K562 (cell line): Measurements from ENCODE around the gene RBBP8. TPM values are rescaled to one million over a fixed set of nuclear protein-coding genes. Genes with fewer than 3 reads are reported as not detected.

Source experiments
- MYBL2 ChIP-seq, 2 experiments: fragments of 450-650 bp in 1 of 2; sonication (generic) in 1 of 2; formaldehyde crosslinking in 1 of 2; IDR thresholded peaks; 2 replicates each; pipeline versions ENCODE4 v1.6.1 to v1.8.1; 2017 to 2022; ENCODE audit warnings: borderline replicate concordance in 1 of 2, inconsistent platforms in 1 of 2, low read depth in 1 of 2, mild to moderate bottlenecking in 1 of 2, missing genetic modification reagents in 1 of 2, moderate library complexity in 1 of 2
- POLR2AphosphoS5 ChIP-seq: IDR thresholded peaks from 2 replicates; pipeline ENCODE4 v1.6.1; 2011; ENCODE audit warnings: mild to moderate bottlenecking, low read depth, low read length, moderate library complexity; ENCODE audit not compliant: control insufficient read depth, insufficient read depth
- SUPT5H ChIP-seq: fragments of 450-650 bp; IDR thresholded peaks from 2 replicates; pipeline ENCODE4 v1.6.1; 2016
- TAF7 ChIP-seq: fragments of 450-650 bp; IDR thresholded peaks from 2 replicates; pipeline ENCODE4 v1.6.1; 2016; ENCODE audit warnings: missing genetic modification characterization, missing compliant biosample characterization
- polyA plus RNA-seq, 8 experiments: library from polyadenylated mRNA; depleted of rRNA in 4 of 8; stranded (reverse) in 5 of 8; unstranded in 3 of 8; fragments of >200 nt; fragmentation: Nextera tagmentation in 2 of 8; fragmentation: Illumina TruSeq in 1 of 8; extraction: Ambion mirVana in 2 of 8; extraction: Trizol in 1 of 8; gene quantifications; 2 replicates each; pipeline versions ENCODE4 v1.2.1 to v1.2.3, GENCODE V29; 2011 to 2014; ENCODE audit warnings: inconsistent platforms in 1 of 8, missing spikeins in 1 of 8
- total RNA-seq, 7 experiments: library from RNA; depleted of rRNA in 6 of 7; stranded (reverse); fragments of >200 nt in 6 of 7; fragmentation: Illumina TruSeq in 2 of 7; extraction: Trizol in 2 of 7; gene quantifications; 2 replicates each; pipeline versions ENCODE4 v1.2.1 to v1.2.3, GENCODE V29; 2011 to 2021; ENCODE audit warnings: low replicate concordance in 1 of 7
- TF ChIP-seq, protein P1 (sequence below): fragments of 450-650 bp; IDR thresholded peaks from 2 replicates; pipeline ENCODE4 v1.6.1; 2016; ENCODE audit warnings: antibody characterized with exemption
- TF ChIP-seq, protein P2 (sequence below), 2 experiments: IDR thresholded peaks; 2 replicates each; pipeline ENCODE4 v1.6.1; 2012; ENCODE audit warnings: improper control_type of control experiment in 2 of 2, low read depth in 2 of 2, low read length in 2 of 2, borderline replicate concordance in 1 of 2
- TF ChIP-seq, protein P3 (sequence below): fragments of 450-650 bp; formaldehyde crosslinking; IDR thresholded peaks from 2 replicates; pipeline ENCODE4 v1.4.0; 2020; ENCODE audit warnings: mild to moderate bottlenecking, moderate library complexity
- TF ChIP-seq, protein P4 (sequence below): fragments of 450-650 bp; formaldehyde crosslinking; IDR thresholded peaks from 2 replicates; pipeline ENCODE4 v1.4.0; 2022; ENCODE audit warnings: mild to moderate bottlenecking, moderate library complexity
- TF ChIP-seq, protein P5 (sequence below): sonication (generic); formaldehyde crosslinking; IDR thresholded peaks from 2 replicates; pipeline ENCODE4 v1.8.1; 2023; ENCODE audit warnings: mild to moderate bottlenecking, missing genetic modification reagents
- TF ChIP-seq, protein P6 (sequence below): fragments of 450-650 bp; formaldehyde crosslinking; IDR thresholded peaks from 2 replicates; pipeline ENCODE4 v1.4.0; 2020; ENCODE audit warnings: mild to moderate bottlenecking, moderate library complexity
- TF ChIP-seq, protein P7 (sequence below): fragments of 250-450 bp; sonication (Bioruptor Pico); IDR thresholded peaks from 2 replicates; pipeline ENCODE4 v1.4.0; 2020; ENCODE audit warnings: mild to moderate bottlenecking

Gene RBBP8
- total and polyA plus RNA-seq, 9 of the 15 experiments (the other 6 are each of a cell fraction or from before 2014, with no cell fraction given), result 28.4 to 63.1 (median 48.9) TPM

DNA sequence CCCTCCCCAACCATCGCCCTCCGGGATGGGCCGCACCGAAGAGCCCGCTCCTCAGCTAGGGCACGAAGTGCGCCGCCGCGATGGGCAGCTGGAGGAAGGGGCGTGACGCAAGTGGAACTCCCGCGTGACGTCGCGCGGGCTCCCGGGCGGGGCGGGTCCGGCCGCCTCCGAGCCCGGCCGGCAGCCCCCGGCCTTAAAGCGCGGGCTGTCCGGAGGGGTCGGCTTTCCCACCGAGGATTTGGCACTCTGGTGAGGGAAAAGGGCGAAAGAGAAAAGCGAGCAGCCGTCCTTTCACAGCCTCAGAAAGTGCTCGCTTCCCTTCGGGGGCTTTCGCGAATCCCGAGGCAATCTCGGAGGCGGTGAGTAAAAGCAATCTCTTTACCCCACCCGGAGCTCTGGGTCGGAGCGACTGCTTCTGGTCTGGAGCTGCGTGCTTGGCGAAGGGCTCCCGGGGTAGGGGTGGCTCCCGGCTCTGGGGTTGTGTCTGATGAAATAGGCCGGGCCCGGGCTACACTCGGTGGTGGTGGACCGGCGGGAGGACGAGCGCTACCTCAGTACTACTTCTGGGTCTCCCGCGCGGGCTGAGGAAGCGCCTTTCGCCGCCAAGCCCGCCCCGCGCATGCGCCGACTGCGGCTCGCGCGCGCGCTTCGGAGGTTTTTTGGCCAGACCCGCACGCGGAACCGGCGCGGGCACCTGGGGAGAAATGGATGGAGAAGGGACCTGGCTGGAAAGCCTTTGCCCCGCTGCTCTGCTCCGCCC, at the start of gene RBBP8 (continued):
- TF ChIP-seq, protein P1, sequence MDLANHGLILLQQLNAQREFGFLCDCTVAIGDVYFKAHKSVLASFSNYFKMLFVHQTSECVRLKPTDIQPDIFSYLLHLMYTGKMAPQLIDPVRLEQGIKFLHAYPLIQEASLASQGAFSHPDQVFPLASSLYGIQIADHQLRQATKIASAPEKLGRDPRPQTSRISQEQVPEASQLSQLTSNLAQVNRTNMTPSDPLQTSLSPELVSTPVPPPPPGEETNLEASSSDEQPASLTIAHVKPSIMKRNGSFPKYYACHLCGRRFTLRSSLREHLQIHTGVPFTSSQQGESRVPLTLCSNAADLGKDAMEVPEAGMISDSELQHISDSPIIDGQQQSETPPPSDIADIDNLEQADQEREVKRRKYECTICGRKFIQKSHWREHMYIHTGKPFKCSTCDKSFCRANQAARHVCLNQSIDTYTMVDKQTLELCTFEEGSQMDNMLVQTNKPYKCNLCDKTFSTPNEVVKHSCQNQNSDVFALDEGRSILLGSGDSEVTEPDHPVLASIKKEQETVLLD, result peak; percentile 79; the same call in 1 of the 2 replicates
- TF ChIP-seq SUPT5H (peak; percentile 87), POLR2AphosphoS5 (0 out of 2 replicates have a peak, but pooled peaks have one; percentile 21), MYBL2 (IDR thresholded peaks at IDR 0.05; ENCODE audit: low read depth) (no peak), MYBL2 (CRISPR knock-in tag; IDR thresholded peaks at IDR 0.05; ENCODE audit: borderline replicate concordance) (no peak), TAF7 (peak; percentile 48; the same call in 1 of the 2 replicates)
- TF ChIP-seq, protein P2, sequence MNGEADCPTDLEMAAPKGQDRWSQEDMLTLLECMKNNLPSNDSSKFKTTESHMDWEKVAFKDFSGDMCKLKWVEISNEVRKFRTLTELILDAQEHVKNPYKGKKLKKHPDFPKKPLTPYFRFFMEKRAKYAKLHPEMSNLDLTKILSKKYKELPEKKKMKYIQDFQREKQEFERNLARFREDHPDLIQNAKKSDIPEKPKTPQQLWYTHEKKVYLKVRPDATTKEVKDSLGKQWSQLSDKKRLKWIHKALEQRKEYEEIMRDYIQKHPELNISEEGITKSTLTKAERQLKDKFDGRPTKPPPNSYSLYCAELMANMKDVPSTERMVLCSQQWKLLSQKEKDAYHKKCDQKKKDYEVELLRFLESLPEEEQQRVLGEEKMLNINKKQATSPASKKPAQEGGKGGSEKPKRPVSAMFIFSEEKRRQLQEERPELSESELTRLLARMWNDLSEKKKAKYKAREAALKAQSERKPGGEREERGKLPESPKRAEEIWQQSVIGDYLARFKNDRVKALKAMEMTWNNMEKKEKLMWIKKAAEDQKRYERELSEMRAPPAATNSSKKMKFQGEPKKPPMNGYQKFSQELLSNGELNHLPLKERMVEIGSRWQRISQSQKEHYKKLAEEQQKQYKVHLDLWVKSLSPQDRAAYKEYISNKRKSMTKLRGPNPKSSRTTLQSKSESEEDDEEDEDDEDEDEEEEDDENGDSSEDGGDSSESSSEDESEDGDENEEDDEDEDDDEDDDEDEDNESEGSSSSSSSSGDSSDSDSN (IDR thresholded peaks at IDR 0.05; ENCODE audit: borderline replicate concordance in 1 of 2, low read depth in 2 of 2, low read length in 2 of 2), result peak; percentile 63 to 67; a peak in 1 of 4 replicates
- TF ChIP-seq, protein P3, sequence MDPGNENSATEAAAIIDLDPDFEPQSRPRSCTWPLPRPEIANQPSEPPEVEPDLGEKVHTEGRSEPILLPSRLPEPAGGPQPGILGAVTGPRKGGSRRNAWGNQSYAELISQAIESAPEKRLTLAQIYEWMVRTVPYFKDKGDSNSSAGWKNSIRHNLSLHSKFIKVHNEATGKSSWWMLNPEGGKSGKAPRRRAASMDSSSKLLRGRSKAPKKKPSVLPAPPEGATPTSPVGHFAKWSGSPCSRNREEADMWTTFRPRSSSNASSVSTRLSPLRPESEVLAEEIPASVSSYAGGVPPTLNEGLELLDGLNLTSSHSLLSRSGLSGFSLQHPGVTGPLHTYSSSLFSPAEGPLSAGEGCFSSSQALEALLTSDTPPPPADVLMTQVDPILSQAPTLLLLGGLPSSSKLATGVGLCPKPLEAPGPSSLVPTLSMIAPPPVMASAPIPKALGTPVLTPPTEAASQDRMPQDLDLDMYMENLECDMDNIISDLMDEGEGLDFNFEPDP (CRISPR knock-in tag), result 0 out of 2 replicates have a peak, but pooled peaks have one; percentile 12
- TF ChIP-seq, protein P4, sequence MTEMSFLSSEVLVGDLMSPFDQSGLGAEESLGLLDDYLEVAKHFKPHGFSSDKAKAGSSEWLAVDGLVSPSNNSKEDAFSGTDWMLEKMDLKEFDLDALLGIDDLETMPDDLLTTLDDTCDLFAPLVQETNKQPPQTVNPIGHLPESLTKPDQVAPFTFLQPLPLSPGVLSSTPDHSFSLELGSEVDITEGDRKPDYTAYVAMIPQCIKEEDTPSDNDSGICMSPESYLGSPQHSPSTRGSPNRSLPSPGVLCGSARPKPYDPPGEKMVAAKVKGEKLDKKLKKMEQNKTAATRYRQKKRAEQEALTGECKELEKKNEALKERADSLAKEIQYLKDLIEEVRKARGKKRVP (CRISPR knock-in tag), result peak; percentile 63; the same call in 1 of the 2 replicates
- TF ChIP-seq, protein P5, sequence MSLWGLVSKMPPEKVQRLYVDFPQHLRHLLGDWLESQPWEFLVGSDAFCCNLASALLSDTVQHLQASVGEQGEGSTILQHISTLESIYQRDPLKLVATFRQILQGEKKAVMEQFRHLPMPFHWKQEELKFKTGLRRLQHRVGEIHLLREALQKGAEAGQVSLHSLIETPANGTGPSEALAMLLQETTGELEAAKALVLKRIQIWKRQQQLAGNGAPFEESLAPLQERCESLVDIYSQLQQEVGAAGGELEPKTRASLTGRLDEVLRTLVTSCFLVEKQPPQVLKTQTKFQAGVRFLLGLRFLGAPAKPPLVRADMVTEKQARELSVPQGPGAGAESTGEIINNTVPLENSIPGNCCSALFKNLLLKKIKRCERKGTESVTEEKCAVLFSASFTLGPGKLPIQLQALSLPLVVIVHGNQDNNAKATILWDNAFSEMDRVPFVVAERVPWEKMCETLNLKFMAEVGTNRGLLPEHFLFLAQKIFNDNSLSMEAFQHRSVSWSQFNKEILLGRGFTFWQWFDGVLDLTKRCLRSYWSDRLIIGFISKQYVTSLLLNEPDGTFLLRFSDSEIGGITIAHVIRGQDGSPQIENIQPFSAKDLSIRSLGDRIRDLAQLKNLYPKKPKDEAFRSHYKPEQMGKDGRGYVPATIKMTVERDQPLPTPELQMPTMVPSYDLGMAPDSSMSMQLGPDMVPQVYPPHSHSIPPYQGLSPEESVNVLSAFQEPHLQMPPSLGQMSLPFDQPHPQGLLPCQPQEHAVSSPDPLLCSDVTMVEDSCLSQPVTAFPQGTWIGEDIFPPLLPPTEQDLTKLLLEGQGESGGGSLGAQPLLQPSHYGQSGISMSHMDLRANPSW (CRISPR knock-in tag), result no peak
- TF ChIP-seq, protein P6, sequence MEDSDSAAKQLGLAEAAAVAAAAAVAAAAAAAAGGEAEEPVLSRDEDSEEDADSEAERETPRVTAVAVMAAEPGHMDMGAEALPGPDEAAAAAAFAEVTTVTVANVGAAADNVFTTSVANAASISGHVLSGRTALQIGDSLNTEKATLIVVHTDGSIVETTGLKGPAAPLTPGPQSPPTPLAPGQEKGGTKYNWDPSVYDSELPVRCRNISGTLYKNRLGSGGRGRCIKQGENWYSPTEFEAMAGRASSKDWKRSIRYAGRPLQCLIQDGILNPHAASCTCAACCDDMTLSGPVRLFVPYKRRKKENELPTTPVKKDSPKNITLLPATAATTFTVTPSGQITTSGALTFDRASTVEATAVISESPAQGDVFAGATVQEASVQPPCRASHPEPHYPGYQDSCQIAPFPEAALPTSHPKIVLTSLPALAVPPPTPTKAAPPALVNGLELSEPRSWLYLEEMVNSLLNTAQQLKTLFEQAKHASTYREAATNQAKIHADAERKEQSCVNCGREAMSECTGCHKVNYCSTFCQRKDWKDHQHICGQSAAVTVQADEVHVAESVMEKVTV (CRISPR knock-in tag), result peak; percentile 38; the same call in 1 of the 2 replicates
- TF ChIP-seq, protein P7, sequence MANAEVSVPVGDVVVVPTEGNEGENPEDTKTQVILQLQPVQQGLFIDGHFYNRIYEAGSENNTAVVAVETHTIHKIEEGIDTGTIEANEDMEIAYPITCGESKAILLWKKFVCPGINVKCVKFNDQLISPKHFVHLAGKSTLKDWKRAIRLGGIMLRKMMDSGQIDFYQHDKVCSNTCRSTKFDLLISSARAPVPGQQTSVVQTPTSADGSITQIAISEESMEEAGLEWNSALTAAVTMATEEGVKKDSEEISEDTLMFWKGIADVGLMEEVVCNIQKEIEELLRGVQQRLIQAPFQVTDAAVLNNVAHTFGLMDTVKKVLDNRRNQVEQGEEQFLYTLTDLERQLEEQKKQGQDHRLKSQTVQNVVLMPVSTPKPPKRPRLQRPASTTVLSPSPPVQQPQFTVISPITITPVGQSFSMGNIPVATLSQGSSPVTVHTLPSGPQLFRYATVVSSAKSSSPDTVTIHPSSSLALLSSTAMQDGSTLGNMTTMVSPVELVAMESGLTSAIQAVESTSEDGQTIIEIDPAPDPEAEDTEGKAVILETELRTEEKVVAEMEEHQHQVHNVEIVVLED (CRISPR knock-in tag), result no peak
